Thyroid gland (tissue), 4 donors: ENCODE results near the gene ZBTB4.

Experiments used
- CTCF ChIP-seq, 6 experiments: fragments of 200-600 bp in 3 of 6; fragments of 450-650 bp in 3 of 6; sonication (generic) in 3 of 6; IDR thresholded peaks; one replicate each; pipeline ENCODE4 v1.5.1; 2016 to 2019; ENCODE audit warnings: antibody characterized with exemption in 6 of 6, mild to moderate bottlenecking in 2 of 6, inconsistent platforms in 1 of 6, moderate library complexity in 1 of 6
- POLR2A ChIP-seq, 2 donors: fragments of 450-650 bp; IDR thresholded peaks; one replicate each; pipeline ENCODE4 v1.6.1; 2017; ENCODE audit warnings: antibody characterized with exemption in 2 of 2, mild to moderate bottlenecking in 2 of 2, moderate library complexity in 1 of 2

DNA sequence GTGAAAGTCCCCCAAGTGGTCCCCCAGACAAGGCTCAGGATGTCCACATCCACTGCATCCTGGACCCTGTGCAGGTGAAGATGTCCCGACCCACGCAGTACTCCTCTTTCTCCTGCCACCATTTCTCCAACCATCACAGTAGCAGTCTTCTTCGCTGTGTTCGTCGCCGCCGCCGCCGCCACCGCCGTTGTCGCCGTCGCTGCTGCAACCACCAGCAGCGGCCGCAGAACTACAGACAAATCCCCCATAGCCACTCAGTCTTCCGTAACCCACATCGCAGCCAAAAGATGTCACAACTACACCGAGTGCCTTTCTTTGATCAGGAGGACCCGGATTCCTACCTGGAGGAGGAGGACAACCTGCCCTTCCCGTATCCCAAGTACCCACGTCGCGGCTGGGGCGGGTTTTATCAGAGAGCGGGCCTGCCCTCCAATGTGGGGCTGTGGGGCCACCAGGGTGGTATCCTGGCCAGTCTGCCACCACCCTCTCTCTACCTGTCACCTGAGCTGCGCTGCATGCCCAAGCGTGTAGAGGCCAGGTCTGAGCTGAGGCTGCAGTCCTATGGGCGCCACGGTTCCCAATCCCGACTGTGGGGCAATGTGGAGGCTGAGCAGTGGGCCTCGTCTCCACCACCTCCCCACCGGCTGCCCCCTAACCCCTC lies 53.1 kb downstream of the ZBTB4 start:
- TF ChIP-seq POLR2A (IDR thresholded peaks at IDR 0.05) (no peak), CTCF (IDR thresholded peaks at IDR 0.05) (no peak)
